GM12865 (cell line): ENCODE data around the gene ICAM4.
"Not testable (repeated sequence)": the region's sequence is repeated elsewhere in the genome, so short reads cannot be mapped to it uniquely, and the experiment has no call there.

Experiments
- DNase-seq: peaks from one replicate; pipeline ENCODE4 v3.0.0; 2010; ENCODE audit warnings: low read depth
- H3K4me3 ChIP-seq: 2 replicates; pipeline ENCODE4 v1.5.1; 2011; ENCODE audit warnings: mild to moderate bottlenecking, low read depth, low read length, control low read depth
- TF ChIP-seq, protein P1 (sequence below): IDR thresholded peaks from 2 replicates; pipeline ENCODE4 v1.5.1; 2011; ENCODE audit warnings: low read length, control low read depth, low read depth, inconsistent platforms; ENCODE audit not compliant: insufficient read depth; ENCODE audit errors: missing control alignments

Gene ICAM4

DNA sequence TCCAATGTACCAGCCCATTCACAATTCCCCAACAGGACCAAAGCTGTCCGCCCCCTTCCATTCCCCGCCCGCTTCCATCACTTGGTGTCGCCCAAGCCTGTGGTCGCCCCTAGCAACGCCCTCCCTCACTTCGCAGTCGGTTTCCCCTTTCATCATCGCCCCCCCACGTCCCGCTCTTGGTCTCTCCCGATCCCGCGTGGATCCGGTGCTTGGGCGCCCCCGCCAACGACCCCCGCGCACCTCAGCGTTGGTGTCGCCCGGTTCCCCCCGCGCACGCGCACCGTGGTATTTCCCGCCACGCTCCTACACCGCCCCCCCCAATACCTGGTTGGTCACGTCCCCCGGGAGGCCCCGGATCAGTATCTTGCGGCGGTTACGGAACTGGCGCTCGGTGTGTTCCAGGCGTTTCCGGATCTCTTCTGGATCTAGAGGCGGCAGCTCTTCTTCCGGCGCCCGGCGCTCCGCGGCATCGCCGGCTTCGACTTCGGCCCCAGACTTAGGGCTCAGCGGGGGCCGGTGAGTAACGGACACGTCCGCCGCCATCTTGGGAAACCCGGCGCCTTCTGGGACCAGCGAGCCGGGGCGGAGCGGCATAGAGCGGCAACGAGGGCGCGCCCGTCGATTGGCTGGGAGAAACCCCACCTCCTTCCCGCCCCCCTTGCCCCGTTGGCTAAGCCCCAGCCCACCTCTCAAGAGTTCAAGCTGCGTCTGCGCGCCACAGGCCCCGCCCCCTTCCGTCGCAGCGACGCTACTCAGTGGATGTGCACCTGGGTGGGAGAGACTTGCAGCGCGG lies 46.4 kb downstream of the ICAM4 start, which contains the start of gene RAVER1:
TSS of gene RAVER1 (minus strand) at position 565 of the 793 bp plus-strand sequence. CDS start at position 543, 22 bp downstream.
- H3K4me3 ChIP-seq: peak within 1 kb of the TSS; percentile 75
- TF ChIP-seq, protein P1, sequence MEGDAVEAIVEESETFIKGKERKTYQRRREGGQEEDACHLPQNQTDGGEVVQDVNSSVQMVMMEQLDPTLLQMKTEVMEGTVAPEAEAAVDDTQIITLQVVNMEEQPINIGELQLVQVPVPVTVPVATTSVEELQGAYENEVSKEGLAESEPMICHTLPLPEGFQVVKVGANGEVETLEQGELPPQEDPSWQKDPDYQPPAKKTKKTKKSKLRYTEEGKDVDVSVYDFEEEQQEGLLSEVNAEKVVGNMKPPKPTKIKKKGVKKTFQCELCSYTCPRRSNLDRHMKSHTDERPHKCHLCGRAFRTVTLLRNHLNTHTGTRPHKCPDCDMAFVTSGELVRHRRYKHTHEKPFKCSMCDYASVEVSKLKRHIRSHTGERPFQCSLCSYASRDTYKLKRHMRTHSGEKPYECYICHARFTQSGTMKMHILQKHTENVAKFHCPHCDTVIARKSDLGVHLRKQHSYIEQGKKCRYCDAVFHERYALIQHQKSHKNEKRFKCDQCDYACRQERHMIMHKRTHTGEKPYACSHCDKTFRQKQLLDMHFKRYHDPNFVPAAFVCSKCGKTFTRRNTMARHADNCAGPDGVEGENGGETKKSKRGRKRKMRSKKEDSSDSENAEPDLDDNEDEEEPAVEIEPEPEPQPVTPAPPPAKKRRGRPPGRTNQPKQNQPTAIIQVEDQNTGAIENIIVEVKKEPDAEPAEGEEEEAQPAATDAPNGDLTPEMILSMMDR: no peak
- DNase-seq: peak; percentile 99

DNA sequence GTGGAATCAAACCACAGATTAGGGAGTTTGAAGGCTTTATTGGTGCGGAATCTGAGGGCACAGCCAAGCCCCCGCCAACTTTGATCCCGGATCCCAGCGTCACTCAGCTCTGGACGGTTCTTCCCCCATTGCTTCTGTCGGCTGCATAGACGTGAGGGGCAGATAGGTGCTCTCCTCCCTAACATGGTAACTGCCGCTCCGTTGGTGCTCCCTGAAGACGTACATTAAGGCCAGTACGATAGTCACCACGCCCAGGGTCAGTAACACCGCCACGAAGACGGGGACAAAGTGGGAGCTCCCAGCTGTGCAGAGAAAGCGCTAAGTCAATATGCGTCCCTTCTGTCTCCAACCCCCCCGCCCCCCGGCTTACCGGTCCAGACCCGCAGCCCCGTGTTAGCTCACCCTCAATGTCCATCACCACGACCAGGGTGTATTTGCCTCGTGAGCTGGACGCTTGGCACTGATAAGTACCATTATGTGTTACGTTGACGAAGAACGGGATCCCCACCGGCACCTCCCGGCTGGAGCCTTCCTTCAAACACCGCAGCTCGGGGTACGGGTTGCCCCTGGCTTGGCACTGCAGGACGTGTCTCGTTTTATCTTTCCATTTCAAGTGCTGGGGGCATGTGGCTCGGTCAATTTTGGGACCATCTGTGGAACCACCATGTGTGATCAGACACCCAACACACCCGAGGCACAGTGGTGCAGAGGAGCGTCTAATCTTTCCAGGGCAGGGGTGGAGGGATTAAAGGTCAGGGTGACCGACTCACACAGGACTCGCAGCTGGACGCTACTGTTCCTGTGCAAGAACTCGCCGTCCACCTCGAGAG lies 47.2 kb downstream of the ICAM4 start:
- peak overlapping the region; percentile 75 for H3K4me3 ChIP-seq
- TF ChIP-seq, protein P1: no peak
- DNase-seq: no peak

DNA sequence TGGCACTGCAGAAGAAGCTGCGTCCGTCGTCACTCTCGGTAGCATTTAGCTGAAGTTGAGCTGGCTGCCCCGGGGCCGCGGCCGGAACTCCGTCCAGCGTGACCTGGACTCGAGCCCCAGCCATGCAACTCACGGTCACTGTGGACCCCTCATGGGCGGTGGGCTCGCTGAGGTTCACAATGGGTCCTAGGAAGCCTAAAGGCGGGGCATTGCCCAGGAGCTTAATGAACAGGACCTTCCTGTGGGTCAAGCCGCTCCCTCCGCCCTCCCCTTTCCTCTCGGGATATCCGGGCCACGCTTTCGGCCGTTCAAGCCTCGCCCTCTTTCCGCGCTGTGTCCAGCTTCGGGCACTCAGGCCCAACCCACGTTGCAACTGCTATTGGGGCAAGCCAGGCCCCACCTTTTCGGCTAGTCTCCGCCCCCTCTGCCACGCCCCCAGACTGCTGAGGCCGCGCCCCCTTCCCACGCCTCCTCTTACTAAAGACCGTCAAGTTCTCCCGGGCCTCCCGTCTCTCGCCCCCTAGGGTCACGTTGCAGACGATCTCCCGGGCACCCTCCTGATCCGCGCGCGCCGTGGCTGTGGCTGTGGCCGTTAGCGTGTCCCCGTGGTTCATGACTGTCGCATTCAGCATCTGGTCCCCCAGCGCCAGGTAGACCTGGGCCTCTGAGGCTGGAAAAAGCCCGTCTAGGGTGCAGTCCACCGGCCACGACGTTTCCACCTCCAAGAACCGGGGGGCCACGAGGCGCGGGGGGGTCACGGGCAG lies 48.0 kb downstream of the ICAM4 start:
- peak; percentile 37 for DNase-seq
- no peak overlapping the region for H3K4me3 ChIP-seq
- TF ChIP-seq, protein P1: no peak

DNA sequence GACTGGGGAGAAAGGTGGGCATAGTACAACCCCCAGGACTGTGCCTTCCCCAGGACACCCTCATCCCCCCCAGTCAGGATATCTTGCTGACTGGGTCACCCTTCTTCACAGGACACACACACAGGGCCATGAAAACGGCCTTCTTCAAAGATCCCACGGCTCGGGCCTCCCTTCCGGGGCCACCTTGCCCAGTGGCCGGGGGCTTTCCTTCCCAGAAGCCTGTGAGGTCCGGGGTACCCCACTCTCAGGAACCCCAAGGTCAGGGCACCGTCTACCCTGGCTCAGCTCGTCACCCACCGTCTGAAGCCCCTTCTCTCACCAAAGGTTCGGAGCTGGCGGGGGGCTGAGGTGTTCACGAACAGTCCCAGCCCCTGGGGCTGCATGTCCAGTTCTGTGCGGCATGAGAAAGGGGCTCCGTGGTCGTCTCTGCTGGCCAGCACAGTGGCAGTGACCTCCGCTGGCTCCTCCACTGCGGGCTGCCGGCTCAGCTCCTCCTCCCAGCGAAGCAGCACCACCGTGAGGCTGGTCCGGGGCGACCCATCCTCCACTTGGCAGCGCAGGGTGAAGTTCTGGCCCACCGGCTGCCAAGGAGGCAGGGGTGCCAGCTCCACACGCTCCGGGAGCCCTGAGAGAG lies 48.7 kb downstream of the ICAM4 start:
- no peak for DNase-seq
- H3K4me3 ChIP-seq: no peak overlapping the region
- TF ChIP-seq, protein P1: no peak

DNA sequence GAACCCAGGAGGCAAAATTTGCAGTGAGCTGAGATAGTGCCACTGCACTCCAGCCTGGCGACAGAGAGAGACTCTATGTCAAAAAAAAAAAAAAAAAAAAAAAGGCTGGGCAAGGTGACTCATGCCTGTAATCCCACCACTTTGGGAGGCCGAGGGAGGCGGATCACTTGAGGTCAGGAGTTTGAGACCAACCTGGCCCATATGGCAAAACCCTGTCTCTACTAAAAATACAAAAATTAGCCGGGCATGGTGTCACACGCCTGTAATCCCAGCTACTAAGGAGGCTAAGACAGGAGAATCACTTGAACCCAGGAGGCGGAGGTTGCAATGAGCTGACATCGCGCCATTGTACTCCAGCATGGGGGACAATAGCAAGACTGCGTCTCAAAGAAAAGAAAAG lies 50.0 kb downstream of the ICAM4 start:
- DNase-seq, H3K4me3 ChIP-seq: not testable (repeated sequence)
